Heart left ventricle (tissue), 16 donors: ENCODE results near the gene LY86. TPM values are rescaled to one million over a fixed set of nuclear protein-coding genes. Genes with fewer than 3 reads are reported as not detected.

Experiments
- ATAC-seq, 4 donors: fragments of 200-7000 bp; cut with Tn5 transposase; one replicate each; pipeline ENCODE4 v1.9.1; 2020 to 2022; ENCODE audit warnings: moderate library complexity in 4 of 4, mild to moderate bottlenecking in 3 of 4, moderate number of reproducible peaks in 1 of 4
- DNase-seq, 5 donors: peaks; one replicate each; pipeline ENCODE4 v3.0.0-alpha.2; 2020
- H3K27ac ChIP-seq, 12 donors: fragments of 200-600 bp; sonication (generic) in 4 of 12; one replicate each; pipeline versions ENCODE4 v1.5.0 to v1.8.0; 2016 to 2022; ENCODE audit warnings: mild to moderate bottlenecking in 2 of 12
- H3K27me3 ChIP-seq, 9 donors: fragments of 200-600 bp; sonication (generic) in 2 of 9; one replicate each; pipeline versions ENCODE4 v1.5.1 to v1.8.0; 2016 to 2022; ENCODE audit warnings: mild to moderate bottlenecking in 3 of 9
- H3K36me3 ChIP-seq, 9 donors: fragments of 200-600 bp; sonication (generic) in 2 of 9; one replicate each; pipeline versions ENCODE4 v1.5.0 to v1.8.0; 2018 to 2022; ENCODE audit warnings: mild to moderate bottlenecking in 2 of 9
- H3K4me1 ChIP-seq, 12 donors: fragments of 200-600 bp; sonication (generic) in 4 of 12; one replicate each; pipeline versions ENCODE4 v1.5.0 to v1.8.0; 2016 to 2022; ENCODE audit warnings: mild to moderate bottlenecking in 3 of 12
- H3K4me3 ChIP-seq, 12 donors: fragments of 200-600 bp; sonication (generic) in 4 of 12; one replicate each; pipeline versions ENCODE4 v1.5.0 to v1.8.0; 2017 to 2022; ENCODE audit warnings: mild to moderate bottlenecking in 9 of 12, moderate library complexity in 4 of 12
- H3K9me3 ChIP-seq, 12 donors: fragments of 200-600 bp; sonication (generic) in 4 of 12; one replicate each; pipeline versions ENCODE4 v1.5.0 to v1.8.0; 2016 to 2022; ENCODE audit warnings: mild to moderate bottlenecking in 1 of 12
- POLR2A ChIP-seq, 2 donors: fragments of 450-650 bp; IDR thresholded peaks; one replicate each; pipeline ENCODE4 v1.6.1; 2017; ENCODE audit warnings: antibody characterized with exemption in 2 of 2, mild to moderate bottlenecking in 2 of 2, moderate library complexity in 2 of 2
- whole genome bisulfite sequencing, 4 donors: extraction: QIAGEN DNeasy Blood & Tissue Kit in 2 of 4; methylation state at CpG; one replicate each; pipeline versions ENCODE4 v1.1.5 to v1.1.7; 2013 to 2018; 5-methylcytosine and 5-hydroxymethylcytosine counted together
- intact Hi-C, 10 donors: fragments of 100-400 bp; cut with DNase I; formaldehyde crosslinking; loops; one replicate each; pipeline versions ENCODE4 v1.11.1 to v1.14.2; 2022
- polyA plus RNA-seq, 2 donors: library from polyadenylated mRNA; stranded (reverse); fragments of 200-250 nt; gene quantifications; one replicate each; pipeline ENCODE4 v1.2.3, GENCODE V29; 2013
- total RNA-seq, 9 donors: library from RNA; depleted of rRNA in 2 of 9; stranded (reverse); fragments of >200 nt in 2 of 9; fragmentation: NEBNext Ultra II Directional in 3 of 9; extraction: Animal tissue kit (Norgen Biotek cat#: 25700) in 3 of 9; gene quantifications; one replicate each; pipeline versions ENCODE4 v1.1.0 to v1.2.4, GENCODE V29; 2016 to 2023
- TF ChIP-seq, protein P1 (sequence below), 12 donors: fragments of 200-600 bp; sonication (generic) in 4 of 12; IDR thresholded peaks; one replicate each; pipeline versions ENCODE4 v1.5.0 to v1.8.0; 2018 to 2022; ENCODE audit warnings: antibody characterized with exemption in 12 of 12, mild to moderate bottlenecking in 5 of 12
- donor health status: ischemic (EF 13 %, LVEDD 7.1; RV severe dilation, severe dysfunction).
- donor health status: healthy with polysubstance abuse.
- donor health status: DM: no; HTN: yes; CAD: no.
- donor health status: DM: no; HTN: no; CAD: no.
- donor health status: ischemic (EF 25% LVEDD 6.9; RV normal size, moderate dysfunction).
- donor health status: ischemic (EF 25% LVEDD 5.7; RV mildly dilated, moderate dysfunction).
- donor health status: healthy.
- donor health status: DM: yes; HTN: yes; CAD: no.
- donor health status: ischemic (EF 35%, LVEDD 5.7; RV mildly dilated, moderate dysfunction).
- donor health status: nonischemic (EF 11% LVEDD 7.7; RV severe dilation, severe dysfunction).
- donor health status: DM: yes; HTN: yes; CAD: no.
- donor health status: PGD.
- donor health status: ischemic (EF 29% LVEDD 5.4; RV normal size, mild dysfunction).
- donor health status: nonischemic (EF 23%, LVEDD 6.1; RV moderate dilation, normal function).

Gene LY86
- total and polyA plus RNA-seq, 11 donors = 0.23 to 13.4 (median 0.75) TPM

DNA sequence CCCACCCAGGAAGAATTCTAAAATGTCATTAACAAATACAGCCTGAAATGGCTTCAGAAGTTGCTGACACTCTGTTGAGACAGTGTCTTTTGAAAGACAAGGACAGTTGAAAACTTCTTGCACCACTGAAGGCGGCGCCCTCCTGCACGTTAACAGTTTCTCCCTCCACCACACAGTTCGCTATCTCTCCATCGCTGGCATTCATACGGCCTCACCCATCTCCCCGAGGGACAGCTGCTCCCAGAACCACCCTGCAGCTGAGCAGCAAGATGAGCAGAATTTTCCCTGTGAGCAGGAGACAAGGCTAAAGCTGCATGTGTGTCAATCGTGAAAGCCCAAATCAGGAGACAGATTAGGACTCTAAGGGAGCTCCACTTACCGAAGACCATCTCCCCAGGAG is 113.3 kb downstream of the LY86 start:
- H3K4me3 ChIP-seq = no peak overlapping the region
- no peaks in the 10 kb centered on the region for H3K9me3 ChIP-seq
- no peaks in the 10 kb centered on the region for H3K27me3 ChIP-seq
- H3K27ac ChIP-seq = no peak overlapping the region
- TF ChIP-seq, protein P1, sequence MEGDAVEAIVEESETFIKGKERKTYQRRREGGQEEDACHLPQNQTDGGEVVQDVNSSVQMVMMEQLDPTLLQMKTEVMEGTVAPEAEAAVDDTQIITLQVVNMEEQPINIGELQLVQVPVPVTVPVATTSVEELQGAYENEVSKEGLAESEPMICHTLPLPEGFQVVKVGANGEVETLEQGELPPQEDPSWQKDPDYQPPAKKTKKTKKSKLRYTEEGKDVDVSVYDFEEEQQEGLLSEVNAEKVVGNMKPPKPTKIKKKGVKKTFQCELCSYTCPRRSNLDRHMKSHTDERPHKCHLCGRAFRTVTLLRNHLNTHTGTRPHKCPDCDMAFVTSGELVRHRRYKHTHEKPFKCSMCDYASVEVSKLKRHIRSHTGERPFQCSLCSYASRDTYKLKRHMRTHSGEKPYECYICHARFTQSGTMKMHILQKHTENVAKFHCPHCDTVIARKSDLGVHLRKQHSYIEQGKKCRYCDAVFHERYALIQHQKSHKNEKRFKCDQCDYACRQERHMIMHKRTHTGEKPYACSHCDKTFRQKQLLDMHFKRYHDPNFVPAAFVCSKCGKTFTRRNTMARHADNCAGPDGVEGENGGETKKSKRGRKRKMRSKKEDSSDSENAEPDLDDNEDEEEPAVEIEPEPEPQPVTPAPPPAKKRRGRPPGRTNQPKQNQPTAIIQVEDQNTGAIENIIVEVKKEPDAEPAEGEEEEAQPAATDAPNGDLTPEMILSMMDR (IDR thresholded peaks at IDR 0.05) = no peak
- no peak for TF ChIP-seq POLR2A (IDR thresholded peaks at IDR 0.05)
- no peaks in the 10 kb centered on the region for H3K36me3 ChIP-seq
- no peak for DNase-seq
- peaks cover 0 to 32% (median 18%) of the 10 kb centered on the region in 12 donors for H3K4me1 ChIP-seq
- 64 to 78% (median 74%) methylated on average over 9 of the region's 9 CpGs for WGBS, 4 donors
- no peak for ATAC-seq
- intact Hi-C loops = no loop called here

DNA sequence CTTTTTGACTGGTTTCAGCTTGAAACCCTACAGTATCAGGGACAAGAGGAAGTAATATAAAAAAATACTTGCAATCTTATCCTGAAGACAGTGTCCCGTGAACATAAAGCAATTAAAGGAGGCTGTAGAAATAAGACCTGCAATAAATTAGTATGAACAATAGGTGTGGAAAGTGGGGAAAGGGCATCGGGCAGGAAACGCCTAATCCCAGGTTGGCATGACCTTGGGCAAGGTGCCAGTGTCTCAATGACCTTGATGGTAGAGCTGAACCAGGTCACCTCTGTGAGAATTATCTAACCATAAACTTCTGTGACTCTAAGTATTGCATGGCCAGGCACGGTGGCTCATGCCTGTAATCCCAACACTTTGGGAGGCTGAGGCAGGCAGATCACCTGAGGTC is 115.2 kb downstream of the LY86 start:
- WGBS, 4 donors = 52 to 69% (median 61%) methylated on average over 4 of the region's 4 CpGs
- Histone ChIP-seq H3K27ac (no peak overlapping the region), H3K9me3 (no peaks in the 10 kb centered on the region), H3K27me3 (no peaks in the 10 kb centered on the region), H3K4me3 (no peak overlapping the region), H3K36me3 (no peaks in the 10 kb centered on the region), H3K4me1 (peaks cover 0 to 25% (median 15%) of the 10 kb centered on the region in 12 donors)
- DNase-seq (no peak), ATAC-seq (no peak)
- intact Hi-C loops = no loop called here
- TF ChIP-seq, protein P1 (IDR thresholded peaks at IDR 0.05) = no peak
- no peak for TF ChIP-seq POLR2A (IDR thresholded peaks at IDR 0.05)
